HG03432 (cell line): Measurements from ENCODE around the gene EMILIN2.
"Not testable (repeated sequence)": the region's sequence is repeated elsewhere in the genome, so short reads cannot be mapped to it uniquely, and the experiment has no call there.

Experiments
- ATAC-seq: cut with Tn5 transposase; IDR thresholded peaks from one replicate; pipeline ENCODE4 v1.9.1; 2021; ENCODE audit warnings: mild to moderate bottlenecking, moderate library complexity; ENCODE audit not compliant: unreplicated experiment

Gene EMILIN2

DNA sequence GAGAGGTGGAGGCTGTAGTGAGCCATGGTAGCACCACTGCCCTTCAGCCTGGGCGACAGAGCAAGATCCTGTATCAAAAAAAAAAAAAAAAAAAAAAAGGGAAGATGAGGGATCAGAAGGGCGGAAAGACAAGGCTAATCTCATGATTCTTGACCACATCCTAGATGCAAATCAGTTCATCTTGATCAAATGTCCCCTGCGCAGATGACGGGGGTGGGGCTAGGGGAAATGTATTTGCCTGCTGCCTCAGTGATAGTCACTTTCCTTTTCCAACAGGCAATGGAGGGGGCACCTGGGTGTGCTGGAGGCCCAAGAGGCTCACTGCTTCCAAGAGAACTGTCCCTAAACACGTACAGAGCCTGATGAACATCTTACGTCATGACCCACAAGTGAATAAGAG lies 3.7 kb upstream of the EMILIN2 start:
- ATAC-seq = no peak

DNA sequence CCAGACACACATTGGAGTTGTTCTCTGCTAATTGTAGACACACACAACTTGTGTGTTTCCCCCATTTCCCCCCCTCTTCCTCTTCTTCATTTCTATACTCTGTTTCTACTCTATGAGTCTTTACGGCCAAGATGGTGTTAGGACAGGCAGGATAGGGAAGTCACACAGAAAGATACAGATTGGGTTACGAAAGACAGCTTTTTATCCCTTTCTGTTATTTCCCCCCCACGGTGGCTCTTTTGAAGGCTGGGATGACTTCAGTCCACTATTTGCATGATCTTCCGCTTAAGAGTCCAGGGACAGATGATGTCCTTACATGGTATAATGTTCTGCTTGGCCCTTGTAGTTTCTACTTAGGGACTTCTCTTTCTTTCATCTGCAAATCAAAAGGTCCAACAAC lies 1.6 kb upstream of the EMILIN2 start:
- no peak for ATAC-seq

- ATAC-seq = peak; percentile 57
These were observed 776 bp downstream of the EMILIN2 start for GRCh38 chr18:2847317-2848246.

DNA sequence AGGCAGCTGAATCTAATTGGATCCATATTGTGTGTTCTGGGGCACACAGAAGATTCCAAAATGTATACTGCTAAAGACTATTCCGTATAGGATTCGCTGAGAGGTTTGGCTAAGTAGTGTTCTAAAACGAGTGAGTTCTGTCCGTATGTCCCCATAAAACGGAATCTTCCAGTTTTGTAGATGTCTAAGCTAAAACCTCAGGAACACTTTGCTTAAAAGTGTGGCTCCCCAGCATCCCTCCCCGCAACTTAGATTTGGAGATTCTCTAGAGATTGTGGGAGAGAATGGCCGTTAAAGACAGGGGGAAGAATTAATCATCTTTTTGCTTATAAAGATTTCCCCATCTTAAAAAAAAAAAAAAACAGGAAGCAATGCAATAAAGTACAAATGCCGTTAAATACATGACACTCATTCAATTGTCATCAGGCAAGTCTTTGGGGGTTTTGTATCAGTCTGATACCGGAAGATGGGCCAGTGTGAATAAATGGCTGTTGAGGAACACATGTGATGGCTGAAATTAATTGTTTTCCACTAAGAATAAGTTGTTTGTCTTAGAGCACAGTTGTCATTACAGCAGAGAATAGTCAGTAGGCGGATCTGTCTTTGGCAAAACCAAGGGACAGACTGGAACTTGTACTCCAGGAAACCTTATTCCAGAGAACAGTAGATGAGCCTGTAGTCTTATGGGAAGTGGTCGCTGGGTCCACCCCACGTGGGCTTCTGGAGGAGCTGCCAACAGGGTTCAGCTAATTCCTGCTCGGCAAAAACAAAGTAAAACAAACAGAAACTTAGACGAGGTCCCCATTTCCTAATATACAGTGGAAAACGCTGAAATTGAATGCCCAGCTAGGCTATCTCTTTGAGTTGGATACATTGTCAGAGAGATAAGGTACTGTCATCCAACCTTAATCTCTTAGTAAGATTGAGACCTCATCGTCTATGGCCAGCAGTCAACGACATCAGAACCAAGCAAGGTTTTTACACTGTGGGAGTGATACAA lies 1.7 kb downstream of the EMILIN2 start:
- no peak for ATAC-seq

DNA sequence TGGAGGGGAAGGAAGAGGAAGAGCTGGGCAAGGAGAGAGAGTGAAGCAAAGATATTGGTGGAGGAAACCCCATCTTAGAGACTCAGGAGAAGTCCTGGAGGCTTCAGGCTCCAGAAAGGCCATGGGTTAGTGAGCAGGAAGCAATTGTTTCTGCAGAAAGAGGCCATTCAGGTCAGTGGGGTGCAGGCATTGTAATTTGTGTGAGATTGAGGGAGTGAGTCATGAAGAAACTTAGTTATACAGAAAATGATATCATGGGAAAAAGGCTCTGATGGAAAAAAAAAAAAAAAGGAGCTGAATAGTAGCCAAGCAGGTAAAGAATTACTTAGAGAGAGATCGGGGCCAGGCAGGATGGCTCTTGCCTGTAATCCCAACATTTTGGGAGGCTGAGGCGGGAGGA lies 4.0 kb downstream of the EMILIN2 start:
- ATAC-seq = no peak

GRCh38 chr18:2851771-2852170 lies 5.0 kb downstream of the EMILIN2 start:
- ATAC-seq = no peak

DNA sequence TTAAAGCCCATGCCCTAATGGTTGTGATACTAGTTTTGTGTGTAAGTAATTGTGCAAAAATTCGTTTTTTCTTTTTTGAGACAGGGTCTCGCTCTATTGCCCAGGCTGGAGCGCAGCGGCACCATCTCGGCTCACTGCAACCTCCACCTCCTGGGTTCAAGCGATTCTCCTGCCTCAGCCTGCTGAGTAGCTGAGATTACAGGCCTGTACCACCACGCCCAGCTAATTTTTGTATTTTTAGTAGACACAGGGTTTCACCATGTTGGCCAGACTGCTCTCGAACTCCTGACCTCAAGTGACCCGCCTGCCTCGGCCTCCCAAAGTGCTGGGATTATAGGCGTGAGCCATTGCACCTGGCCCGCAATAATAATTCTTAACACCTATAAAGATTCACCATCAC lies 5.7 kb downstream of the EMILIN2 start:
- ATAC-seq = not testable (repeated sequence)

GRCh38 chr18:2853173-2853925 lies 6.5 kb downstream of the EMILIN2 start:
- ATAC-seq = no peak

DNA sequence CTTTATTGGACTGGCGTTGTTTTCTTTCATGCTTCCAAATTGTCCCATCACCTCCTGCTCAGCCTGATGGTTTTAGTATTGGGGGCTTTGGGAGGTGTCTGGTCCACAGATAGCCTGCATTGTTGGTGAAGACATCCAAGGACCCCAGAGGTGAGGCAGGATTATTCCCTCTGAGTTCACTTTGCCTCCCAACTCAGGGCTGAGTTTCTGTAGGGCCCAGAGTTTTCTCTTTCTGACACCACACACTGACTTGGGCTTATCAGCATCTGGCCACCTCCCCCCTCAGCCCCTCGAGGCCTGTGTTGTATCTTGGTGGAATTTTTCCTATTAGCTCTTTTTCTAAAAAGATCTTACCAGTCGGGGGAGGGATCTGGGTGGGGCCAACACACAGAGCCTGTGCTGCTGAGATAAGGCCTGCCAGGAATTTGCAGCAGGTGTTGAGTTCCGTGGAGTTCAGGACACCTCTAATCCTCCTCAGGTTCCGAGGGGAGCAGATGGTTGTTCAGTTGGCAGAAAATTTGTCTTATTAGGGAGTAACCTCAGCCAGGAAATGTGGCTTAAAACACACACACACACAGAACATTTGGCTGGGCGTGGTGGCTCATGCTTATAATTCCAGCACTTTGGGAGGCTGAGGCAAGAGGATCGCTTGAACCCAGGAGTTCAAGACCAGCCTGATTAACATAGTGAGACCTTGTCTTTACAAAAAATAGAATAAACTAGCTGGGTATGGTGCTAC lies 7.3 kb downstream of the EMILIN2 start:
- no peak for ATAC-seq

- no peak for ATAC-seq
These were observed 8.1 kb downstream of the EMILIN2 start for GRCh38 chr18:2854875-2855274.

DNA sequence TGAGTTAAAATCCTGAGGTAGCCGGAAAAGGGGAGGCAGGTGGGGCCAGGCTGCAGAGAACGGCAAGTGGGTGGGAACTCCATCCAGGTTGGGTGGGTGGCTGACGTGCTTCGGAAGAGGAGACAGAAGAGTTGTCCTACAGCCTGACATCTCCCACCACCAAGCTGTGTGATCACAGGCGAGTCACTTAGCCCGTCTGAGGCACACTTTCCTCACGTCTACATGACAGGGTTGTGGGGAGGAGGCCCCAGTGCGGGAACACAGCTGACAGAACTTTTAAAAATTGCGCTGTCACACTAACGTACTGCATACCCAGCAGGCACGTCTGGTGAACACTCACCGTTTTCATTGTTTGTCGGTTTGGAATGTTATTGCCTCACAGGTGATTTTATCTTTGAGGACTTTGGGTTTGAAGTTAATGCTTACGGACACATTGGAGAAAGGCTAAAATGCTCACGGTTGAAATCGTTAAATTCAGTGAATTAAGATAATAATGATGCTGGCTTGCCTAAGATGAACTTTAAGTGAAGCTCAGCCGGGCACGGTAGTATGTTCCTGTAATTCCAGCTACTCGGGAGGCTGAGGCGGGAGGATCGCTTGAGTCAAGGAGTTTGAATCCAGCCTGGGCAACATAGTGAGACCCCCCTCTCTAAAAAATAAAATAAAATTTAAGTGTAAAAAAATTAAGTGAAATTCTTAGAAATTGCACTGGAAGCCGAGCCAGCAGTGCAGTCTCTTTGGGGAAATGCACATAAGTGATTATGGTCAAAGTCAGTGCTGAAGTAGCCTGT lies 8.9 kb downstream of the EMILIN2 start:
- ATAC-seq = no peak

- no peak for ATAC-seq
These were observed 9.9 kb downstream of the EMILIN2 start for GRCh38 chr18:2856547-2857170.

GRCh38 chr18:2857491-2858131 lies 10.8 kb downstream of the EMILIN2 start:
- no peak for ATAC-seq

- ATAC-seq = not testable (repeated sequence)
These were observed 13.6 kb downstream of the EMILIN2 start for GRCh38 chr18:2860397-2860796.

- ATAC-seq = not testable (repeated sequence)
These were observed 17.2 kb downstream of the EMILIN2 start for GRCh38 chr18:2863997-2864396.

DNA sequence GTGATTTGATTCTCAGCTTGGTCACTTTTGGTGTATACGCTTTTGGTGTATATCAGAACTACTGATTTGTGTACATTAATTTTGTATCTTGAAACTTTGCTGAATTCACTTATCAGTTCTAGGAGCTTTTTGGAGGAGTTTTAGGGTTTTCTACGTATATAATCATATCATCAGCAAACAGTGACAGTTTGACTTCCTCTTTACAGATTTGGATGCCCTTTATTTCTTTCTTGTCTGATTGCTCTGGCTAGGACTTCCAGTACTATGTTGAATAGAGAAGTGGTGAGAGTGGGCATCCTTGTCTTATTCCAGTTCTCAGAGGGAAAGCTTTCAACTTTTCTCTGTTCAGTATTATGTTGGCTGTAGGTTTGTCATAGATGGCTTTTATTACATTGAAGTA lies 19.7 kb downstream of the EMILIN2 start:
- ATAC-seq = not testable (repeated sequence)

GRCh38 chr18:2869207-2869606 lies 22.4 kb downstream of the EMILIN2 start:
- ATAC-seq = no peak

GRCh38 chr18:2871111-2871720 lies 24.4 kb downstream of the EMILIN2 start:
- no peak for ATAC-seq
